Retina (tissue), 1 donor: ENCODE results near the gene SUCNR1.
"Not testable (repeated sequence)": the region's sequence is repeated elsewhere in the genome, so short reads cannot be mapped to it uniquely, and the experiment has no call there.

Source experiments
- DNase-seq: peaks from one replicate; pipeline ENCODE4 v3.0.0-alpha.2; 2016

Gene SUCNR1

DNA sequence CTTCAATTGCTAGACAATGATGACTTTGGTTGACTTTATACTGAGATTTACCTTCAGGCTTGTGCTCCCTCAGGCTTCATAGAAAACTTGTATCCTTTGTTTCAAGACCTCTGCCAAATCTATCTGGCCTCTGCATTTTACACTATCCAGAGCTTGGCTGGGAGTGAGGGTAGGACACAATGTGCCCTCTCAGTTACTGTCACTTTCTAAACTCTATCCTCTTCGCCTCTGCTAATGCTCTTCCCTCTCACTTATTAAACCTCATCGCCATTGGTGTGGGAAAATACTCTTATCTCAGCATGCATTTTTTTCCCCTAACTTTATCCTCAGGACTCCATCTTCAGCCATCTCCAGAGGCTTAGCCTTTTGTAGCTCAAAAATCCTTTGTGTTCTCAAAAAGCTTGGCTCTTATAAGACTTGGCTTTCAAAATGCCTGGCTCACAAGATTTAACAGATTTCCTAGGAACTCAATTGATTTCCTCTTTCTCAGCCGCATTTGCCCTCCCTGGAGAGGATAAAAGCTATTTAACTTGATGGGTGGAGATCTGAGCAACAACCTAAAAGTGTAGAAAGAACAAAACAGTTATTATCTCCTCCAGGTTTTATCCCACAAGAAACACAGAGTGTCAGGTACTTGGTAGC, 28.3 kb downstream of the SUCNR1 start:
- no peak for DNase-seq

DNA sequence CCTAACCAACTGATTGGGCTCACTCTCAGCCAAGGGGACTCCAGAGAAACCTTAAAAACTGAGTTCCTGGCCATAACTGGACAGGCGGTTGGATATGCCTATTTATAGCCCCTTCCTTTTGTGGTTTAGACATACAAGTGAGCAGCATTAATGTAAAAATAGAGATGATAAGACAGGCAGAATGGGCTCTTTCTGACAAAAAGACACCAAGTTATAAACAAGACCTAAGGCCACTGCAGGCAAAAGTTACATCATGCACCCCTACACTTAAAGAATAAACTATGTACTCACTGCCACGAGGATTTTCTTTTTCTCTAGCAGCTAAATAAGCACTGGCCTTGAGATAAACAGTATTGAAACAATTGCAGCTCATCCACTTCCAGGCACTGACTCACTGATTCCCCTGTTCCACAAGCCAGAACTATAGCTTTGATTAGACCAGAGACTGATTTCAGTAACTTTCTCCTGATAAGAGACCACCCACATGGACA, 30.1 kb downstream of the SUCNR1 start:
- DNase-seq: no peak

DNA sequence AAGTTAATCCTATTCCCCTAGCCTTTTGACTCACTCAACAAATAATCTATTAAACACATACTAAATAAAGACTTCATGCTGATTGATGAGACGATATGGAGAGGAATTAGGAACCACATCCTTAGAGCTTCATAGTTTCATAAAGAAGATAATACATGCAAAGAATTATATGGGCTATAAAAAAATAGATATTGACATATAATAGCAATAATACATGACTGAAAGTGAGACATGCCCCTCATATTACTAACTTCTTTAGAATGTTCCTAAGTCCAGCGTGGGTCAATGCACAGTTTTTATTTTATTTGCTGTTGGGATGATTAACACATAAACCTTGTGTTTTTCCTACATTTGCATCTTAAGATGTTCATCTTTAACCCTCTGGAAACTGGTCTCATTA, 32.2 kb downstream of the SUCNR1 start:
- no peak for DNase-seq

DNA sequence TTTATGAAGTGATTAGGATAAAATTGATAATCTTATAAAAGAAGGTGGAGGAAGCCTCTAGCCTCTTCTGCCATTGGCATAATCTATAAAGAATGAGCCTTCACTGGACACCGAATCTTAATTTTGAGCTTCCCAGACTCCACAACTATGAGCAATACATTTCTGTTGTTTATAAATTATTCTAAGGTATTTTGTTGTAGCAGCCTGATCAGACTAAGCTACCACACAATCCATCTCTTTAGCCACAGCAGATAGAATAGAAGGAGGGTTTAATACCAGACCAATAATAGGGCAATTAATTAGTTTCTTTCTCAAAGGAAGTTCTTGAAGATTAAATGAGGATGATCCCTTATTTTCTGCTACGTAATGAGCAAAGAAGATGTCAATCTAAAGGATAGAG, 33.3 kb downstream of the SUCNR1 start:
- DNase-seq: no peak

DNA sequence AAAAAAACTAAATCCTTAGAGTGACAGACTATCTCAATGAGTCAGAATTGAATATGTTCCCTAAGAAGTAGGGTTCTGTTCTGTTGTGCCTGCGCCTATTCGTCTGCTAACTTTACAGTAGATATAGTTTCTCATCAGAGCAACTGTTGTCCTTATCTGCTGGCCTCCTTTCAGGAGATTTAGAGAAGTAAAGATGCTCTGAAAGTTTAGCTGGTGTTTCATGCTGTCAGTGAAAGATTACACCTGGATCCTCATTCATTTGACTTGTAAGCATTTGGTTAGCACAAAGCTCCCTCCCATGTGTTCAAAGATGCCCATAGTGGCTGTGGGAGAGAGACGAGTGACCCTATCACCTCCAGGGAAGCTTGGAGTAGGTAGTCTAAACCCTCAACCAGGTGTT, 35.0 kb downstream of the SUCNR1 start:
- no peak for DNase-seq

DNA sequence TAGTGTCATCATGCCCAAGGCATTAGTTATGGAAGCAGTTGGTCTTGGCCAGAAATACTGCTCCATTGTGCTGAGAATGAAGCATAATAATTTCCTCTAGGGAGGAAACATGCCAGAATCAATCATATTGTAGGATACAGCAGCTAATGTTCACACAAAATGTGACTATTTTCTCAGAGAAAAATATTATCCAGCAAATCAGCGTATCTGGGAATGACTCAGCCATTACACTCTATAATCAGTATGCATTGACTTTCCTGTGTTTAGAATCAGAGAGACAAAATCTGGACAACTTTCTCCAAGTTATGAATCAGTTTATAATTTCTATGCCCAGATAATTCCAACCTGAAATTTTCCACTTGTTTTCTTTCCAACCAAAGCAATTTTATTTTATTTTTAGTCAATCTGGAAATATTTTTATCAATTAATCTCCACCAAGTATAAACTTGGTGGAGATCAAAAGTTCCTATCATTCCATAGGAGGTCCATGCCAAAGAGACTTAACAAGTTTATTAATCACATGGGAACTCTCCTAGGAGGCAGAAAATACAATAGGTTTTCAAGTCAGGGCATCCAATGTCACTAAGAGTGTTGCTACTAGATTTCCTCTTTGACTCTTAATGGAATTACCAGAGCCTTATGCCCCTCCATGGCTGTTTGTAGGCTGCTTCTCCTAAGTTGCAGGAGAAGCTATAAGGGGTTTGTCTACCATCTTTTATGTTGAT, 36.4 kb downstream of the SUCNR1 start:
- DNase-seq: no peak

DNA sequence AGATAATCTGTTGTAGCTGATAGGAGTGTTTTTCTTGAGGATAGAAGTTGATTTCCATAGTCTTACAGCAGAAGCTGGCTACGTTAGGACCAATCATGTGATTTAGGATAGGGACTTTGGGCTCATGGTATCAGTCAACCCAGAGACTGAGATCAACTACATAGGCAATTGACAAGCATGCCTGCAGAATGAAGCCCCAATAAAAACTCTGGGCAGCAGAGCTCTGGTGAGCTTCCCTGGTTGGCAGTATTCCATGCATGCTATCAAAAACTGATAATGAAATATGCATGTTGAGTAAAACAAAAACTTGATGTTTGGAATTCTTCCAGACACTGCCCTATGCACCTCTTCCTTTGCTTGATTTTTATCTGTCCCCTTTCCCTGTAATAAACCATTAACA, 38.0 kb downstream of the SUCNR1 start:
- DNase-seq: no peak

DNA sequence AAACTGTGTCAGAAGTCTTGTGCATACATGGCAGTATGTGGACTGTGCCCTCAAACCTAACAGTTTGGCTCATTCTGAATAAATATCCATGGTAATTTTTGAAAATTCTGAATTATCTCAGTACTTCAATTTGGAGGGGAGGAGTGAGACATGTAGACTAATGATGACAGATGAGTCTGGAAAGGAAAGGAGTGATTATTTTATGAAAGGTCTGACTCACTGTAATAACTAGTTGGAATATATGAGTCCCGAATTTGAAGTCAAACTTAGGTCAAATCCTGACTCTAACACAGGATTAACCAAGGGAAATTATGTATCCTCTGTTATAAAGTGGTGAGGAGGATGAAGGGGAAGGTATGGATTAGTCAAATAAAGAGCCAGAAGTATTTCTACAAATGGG, 38.6 kb downstream of the SUCNR1 start:
- no peak for DNase-seq

DNA sequence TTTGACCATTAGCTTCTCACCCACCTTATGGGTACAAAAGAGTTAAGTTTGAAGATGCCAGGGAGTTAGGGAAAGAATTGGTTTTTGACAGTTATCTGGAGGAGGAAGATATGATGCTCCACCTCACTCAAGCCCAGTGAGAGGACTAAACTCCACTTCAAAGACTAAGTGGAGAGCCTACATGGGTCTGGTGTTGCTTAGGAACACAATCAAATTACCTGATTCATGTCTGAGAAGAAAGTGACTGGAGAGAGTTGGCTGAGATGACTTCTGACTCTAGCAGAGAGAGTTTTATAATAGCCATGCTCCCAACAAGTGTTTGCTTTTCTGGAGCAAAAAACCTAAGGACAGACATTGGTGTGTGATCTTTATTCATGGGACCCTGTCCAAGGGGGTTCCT, 43.3 kb downstream of the SUCNR1 start:
- DNase-seq: no peak

DNA sequence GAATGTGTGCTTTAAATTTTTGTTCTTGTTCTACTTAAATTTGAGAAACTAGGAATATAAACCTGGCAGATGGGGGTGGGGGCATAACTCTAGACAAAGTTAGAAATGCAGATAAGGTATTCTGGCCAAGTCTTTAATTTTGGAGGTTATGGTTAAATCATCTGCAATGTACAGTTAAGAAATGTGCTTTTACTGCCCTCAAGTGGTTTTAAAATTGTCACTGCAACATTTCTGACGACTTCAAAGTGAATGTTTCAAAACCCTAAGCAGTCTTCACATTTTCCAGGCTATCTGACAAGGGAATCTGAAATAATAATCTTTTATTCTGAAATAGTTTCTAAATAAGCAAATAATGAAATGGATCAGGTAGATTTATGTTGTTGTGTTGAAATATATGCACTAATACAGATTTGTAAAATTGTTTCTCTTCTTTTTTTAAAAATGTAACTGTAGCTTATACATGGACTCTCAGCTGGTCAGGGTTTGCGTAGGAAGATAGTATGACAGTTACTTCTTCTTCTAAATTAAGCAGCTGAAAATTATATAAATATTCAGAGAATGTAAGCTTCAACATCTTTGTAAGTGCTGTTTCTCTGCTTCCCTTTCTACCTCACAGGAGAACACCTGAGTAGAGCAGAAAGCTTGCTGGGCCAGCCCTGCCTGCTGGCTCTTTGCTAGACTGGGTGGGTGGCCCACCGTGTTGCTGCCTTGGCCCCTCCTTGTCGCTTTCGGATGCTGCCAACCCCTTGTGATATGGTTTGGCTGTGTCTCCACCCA, 45.0 kb downstream of the SUCNR1 start:
- peak; percentile 11 for DNase-seq

DNA sequence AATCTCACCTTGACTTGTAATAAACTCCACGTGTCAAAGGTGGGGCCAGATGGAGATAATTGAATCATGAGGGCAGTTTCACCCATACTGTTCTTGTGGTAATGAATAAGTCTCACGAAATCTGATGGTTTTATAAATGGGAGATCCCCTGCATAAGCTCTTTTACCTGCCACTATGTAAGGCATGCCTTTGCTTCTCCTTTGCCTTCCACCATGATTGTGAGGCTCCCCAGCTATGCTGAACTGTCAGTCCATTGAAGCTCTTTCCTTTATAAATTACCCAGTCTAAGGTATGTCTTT, 45.5 kb downstream of the SUCNR1 start:
- DNase-seq: no peak

DNA sequence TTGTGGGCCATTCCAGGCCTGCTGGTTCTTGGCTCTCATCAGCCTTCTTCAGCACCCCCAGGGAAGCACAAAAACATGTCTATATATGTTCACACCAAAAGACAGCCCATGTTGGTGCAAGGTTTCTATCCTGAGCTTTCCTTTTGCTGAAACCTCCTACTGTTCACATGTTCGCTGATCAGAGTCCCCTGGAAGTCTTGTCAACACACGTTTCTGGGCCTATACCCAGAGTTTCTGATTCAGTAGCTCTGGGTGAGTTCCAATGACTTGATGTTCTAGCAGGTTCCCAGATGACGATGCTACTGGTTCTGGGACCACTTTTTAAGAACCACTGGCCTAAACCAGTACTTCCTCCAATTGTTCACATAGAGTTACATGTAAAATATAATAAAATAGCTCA, 46.0 kb downstream of the SUCNR1 start:
- no peak for DNase-seq

DNA sequence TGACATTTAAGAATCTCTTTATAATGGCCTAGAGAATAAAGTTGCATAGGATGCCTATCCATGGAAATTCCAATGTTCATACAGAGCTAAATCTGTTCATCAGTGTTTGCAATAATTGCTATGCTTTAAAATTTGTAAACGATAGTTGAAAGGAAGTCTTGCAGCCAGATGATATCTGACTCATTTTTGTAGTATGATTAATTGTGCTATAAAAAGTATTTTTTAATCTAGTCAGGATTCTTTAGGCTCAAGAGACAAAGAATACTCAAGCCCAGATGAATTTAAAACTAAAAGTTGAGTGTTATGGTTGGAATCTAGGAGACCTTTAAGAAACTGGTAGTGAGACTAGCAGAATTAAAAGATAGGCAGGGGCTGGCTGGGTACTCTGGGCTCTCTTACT, 50.5 kb downstream of the SUCNR1 start:
- DNase-seq: no peak

DNA sequence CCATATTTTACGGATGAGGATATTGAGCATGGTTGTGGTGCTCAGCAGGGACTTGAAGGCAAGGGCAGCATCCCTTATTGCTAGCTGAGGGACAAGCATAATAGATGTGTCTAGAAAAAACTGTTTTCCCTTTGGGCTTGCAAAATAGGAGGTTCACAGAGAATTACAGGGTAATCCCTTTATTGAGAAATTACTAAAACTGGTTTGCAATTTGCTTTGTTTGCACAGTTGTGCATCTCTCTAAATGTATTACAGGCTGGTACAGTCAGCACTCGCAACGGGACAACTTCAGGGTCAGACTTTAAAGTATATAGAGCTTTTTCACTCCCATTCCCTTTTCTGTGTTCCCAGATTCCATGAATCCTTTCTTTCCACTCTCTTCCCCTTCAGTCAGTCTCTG, 51.3 kb downstream of the SUCNR1 start:
- DNase-seq: no peak

DNA sequence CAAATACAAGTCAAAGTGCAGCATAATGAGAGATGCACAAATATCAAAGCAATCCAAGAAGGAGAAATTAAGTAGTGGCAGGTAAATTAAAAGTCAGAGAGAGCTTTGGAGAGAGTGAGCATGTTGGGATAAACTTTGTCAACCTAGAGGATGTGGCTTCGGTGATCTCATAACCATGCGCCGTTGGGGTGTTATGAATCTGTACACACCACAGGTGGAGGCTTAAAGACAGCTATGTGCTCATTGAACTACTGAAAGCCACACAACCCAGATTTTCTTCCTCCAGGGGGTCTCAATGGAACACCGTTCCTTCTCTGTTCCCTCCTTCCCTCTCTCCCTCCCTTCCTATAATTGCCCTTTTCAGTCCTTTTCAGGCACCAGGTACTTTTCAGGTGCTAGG, 52.0 kb downstream of the SUCNR1 start:
- no peak for DNase-seq

DNA sequence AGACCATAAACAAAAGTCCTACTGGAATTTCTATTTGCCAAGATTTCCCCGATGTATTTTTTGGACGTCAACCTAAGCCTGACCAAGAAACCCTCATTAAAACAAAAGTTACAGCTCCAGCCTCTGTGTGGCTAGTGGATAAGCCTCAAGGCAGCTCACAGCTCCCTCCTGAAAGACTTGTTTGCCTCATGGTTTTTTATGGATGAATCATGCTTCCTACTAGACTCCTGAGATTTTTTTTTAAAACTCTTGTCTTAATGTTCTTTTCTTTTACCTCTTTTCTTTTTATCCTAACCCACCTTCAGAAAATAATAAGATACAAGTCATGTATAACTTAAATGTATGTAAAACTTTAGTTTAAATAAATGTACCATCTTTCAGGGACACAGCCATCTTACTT, 52.4 kb downstream of the SUCNR1 start:
- DNase-seq: no peak

DNA sequence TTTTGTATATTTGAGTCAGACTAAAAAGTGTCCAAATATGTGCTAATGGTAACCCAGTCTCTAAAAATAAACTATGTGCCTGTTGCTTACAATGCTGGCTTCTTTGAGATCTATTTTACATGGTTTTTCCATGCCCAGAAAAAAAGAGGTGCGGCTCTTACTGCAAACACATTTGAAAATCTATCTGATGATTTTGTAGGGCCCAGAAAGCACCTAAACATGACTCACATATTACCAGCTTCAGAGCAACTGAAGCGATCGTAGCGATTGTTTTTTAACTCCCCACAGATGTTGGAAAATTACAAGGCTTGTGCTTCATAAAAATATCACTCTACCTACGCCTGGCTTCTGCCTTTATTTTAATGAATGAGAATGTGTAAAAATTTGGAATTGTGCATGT, 53.5 kb downstream of the SUCNR1 start:
- DNase-seq: no peak

DNA sequence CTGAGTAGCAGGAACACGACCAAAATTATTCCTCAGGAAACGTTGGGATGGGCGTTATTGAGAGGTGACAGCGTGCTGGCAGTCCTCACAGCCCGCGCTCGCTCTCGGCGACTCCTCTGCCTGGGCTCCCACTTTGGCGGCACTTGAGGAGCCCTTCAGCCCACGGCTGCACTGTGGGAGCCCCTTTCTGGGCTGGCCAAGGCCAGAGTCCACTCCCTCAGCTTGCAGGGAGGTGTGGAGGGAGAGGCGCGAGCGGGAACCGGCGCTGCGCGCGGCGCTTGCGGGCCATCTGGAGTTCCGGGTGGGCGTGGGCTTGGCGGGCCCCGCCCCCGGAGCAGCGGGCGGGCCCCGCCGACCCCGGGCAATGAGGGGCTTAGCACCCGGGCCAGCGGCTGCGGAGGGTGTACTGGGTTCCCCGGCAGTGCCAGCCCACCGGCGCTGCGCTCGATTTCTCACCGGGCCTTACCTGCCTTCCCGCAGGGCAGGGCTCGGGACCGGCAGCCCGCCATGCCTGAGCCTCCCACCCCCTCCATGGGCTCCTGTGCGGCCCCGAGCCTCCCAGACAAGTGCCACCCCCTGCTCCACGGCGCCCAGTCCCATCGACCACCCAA, 54.6 kb downstream of the SUCNR1 start:
- not testable (repeated sequence) for DNase-seq

DNA sequence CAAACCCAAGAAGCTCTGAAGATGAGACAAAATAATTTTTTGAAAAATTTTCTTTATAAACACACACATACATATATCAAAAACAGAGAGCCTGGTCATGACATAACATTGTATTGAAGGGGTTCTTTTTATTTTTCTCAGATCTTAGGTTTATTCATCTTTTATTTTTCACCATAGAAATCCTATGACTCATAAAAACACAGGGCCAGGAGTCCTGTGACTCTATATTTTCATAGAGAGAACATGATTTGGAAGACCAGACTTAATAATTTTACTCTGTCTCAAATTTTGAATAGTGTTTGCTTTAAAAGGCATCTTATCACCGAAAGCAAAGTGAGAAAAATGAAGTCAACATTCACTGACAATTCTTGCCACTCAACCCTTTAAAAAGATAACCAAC, 57.7 kb downstream of the SUCNR1 start:
- DNase-seq: no peak

DNA sequence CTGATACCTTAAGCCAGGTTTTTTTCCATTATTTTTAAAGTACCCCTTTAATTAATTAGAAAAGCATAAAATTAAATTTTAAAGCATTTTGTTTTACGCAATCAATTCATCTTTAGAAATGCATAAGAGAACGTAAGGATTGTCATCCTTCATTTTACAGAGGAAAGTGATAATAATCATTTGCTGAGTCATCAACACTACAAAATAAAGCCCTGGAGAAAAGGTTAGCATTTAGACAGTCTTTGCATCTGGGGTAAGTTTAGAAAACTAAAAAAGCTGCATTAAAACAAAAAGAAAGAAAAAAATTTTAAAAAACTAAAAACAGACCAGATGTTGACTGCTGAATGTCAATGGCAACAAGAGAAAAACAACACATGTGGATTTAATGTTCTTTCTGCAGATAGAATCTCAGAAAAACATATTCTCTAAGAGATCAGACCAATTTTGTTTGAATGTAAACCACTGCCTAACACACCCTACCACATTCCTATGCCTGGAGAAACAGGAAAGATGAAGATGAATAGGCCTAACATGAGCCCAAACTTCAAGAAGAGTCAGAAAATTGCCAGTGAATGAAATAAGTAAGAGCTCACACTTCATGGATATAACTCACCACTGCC, 59.9 kb downstream of the SUCNR1 start:
- DNase-seq: no peak
